Activated CD4-positive, alpha-beta T cell treated with anti-CD3 and anti-CD28 coated beads, Interleukin-2, amount 50 U/mL, for 4 hours (primary cell): ENCODE results near the gene GYPC.

Experiments
- DNase-seq, 2 experiments: peaks; one replicate each; pipeline ENCODE4 v3.0.0-alpha.2; 2020

The GYPC gene

DNA sequence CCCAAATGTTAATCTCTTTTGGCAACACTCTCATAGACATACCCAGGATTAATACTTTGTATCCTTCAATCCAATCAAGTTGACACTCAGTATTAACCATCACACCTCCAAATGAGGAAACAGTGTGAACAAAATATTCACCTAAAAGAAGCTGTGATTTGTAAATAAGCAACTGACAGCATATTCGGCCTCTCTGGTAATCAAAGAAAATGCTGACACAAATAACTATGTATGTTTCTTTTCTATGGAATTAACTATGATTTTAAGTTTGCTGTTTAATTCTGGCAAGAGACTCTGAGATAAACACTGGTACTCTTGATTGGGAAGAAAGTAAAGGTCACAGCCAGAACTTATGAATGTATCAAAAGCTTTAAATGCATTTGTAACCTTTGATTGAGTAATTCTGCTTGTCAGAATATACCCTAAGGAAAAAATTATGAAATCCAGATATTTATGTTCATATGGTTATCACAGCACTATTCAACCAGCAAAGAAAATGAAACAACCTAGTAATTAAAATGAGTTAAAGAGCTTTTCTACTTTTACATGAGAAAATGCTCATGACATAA, 3.6 kb upstream of the GYPC start:
- no peak for DNase-seq

DNA sequence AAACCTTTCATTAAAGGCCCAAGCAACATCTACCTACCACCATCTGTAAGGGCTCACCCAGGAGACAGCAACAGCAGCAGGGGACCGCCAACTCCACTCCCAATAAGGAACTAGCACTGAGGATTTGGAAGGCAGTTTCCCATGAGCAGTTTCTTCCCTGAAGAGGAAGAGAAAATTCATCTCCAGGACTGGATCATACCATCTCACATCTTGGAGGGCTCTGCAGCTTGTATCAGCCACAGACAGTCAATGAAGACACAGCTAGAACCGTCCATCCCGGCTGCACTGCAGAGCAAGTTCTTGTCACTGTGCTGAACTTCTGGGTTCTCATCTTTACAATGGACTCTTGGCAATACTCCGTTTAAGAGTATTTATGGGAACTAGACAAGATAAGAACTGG, 2.8 kb upstream of the GYPC start:
- DNase-seq: no peak

DNA sequence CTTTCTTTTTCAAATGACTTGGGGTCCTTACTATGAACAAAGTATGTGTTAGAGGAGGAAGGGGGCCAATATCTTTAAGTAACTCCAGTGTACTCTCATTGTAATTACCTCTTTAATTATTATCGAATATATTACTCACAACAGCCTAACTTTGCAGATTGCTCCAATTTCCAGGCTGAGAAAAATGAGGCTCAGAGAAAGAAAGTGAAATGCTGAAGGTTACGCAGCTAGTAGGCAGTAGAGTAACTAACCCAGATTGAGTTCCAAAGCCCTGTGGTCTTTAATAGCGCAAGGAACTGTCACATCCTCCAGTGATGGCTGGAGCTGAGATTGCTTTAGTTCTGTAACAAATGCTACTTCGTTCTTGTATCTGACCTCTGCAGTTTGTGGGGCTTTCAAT, 2.2 kb upstream of the GYPC start:
- no peak for DNase-seq

DNA sequence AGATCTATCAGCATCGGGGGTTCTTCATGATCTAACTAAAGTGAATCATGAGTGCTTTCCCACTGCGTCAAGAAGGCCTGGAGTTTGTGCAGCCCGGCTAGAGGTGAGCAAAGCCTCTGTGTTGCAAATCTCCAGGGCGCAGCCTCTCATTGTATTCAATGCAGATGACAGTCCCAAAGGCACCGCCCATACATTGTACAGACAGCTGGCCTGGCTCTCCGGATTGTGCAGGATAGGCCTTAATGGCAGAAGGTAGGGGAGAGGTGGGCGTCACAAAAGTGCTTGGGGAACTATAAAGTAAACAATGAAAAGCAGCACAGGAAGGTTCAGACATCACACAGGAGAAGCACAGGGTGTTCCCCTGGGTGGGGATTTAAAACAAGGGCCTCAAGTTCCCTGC, 907 bp upstream of the GYPC start:
- DNase-seq: no peak

DNA sequence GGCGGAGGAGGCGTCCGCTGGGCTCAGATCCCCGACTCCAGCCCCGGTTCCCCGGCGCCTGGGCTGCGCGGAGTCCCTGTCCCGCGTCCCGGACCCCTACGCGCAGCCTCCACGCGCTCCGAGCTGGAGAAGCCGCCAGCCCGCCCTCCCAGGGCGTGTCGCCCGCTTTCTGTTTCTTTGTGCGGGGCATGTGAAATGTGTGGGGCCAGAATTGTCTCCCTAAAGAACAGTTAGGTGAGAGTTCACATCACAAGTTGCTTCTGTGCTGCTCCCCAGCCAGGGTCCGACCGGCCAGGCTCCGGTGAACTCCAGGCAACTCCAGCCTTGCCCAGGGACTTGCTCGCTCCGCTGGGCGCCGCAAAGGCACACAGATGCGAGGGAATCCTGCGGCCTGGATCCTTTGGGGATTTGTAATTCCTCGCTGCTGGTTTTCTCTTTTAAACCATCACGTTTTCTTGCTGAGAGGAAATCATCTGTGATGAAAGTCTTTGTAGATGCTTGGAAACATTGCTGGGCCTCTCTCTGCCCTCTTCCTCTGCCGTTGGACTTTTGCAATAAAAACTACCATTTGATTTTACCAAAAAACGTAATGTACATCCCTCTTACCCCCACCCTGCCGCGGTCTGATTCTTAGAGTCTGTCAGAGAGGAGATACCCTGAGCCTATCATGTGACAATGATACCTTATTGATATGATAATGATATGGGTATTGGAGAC, 631 bp downstream of the GYPC start:
- peak; percentile 33 to 35 for DNase-seq

DNA sequence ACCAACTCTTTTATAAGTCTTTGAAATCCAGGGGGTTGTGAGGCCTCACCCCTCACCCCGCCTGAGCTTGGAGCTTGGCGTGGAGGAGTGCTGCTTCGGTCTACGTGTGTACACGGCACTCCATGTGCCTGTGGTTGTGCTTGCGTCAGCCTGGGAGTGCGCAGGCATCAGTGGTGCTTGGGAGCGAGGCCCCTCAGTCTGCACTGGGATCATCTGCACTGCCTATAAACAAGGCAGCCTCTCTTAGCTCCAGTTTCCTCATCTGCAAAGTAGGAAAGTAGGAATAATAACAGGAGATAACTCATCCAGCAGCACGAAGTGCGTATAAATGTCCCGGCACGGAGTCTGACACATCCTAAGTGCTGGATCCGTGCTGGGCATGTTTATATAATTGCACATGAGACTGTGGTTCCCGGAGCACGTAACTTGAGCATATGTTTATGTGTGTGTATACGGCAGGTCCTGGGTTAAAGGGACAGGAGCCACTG, 1.2 kb downstream of the GYPC start:
- no peak for DNase-seq

DNA sequence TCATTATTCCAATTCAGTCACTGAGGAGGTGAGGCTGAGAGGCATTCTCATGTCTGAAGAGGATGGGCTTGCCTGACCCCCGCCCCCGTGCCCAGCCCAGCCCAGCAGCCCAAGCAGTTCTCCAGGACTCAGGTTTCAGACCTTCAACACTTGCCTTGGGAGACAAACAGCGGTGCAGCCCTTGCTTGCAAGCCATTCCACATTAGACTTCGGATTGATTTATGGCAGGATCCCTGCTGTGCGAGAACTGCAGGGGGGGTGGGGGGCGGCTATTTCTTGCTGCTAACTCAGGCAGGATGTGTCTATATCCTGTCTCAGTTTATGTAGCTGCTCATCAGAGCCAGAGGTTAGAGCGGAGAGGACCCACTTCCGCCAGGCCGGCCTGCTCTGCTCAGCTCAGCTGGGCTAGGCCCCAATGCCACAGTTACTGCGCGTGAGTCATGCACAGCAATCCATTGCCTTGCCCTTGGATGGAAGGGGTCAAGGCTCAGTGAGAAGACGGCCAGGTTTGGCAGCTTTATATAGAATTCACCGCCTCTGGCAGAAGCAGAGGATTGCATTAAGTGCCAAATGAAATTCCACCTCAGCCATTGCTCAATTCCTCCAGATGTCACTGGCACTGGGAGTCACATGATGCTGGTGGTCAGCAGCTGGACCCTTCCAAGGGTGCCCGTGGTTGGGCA, 1.8 kb downstream of the GYPC start:
- DNase-seq: peak; percentile 41 to 46

DNA sequence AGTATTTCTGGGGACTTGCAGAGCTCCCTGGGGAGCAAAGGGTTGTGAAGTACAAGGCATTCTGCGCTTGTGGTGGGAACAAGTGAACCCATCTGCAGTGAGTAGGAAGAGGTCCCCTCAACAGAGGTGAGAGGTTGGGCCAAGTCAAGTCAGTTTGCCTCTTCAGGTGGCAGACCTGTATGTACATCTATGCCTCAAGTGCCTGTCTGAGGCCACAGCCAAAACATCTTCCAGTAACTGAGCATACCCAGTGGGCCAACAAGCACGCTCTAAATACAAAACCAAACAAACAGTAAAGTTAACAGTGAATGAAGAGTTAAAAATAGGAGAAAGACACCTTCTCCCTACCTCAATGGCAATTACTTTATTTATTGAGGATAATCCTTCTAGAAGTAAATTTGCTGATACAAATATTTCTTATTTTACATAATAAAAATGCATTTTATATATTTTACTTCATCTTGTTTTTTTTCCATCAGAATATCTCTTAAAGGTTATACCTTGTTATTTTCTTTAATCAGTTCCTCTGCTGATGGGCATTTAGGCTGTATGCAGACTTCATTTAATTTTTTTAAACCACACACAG, 2.5 kb downstream of the GYPC start:
- no peak for DNase-seq

DNA sequence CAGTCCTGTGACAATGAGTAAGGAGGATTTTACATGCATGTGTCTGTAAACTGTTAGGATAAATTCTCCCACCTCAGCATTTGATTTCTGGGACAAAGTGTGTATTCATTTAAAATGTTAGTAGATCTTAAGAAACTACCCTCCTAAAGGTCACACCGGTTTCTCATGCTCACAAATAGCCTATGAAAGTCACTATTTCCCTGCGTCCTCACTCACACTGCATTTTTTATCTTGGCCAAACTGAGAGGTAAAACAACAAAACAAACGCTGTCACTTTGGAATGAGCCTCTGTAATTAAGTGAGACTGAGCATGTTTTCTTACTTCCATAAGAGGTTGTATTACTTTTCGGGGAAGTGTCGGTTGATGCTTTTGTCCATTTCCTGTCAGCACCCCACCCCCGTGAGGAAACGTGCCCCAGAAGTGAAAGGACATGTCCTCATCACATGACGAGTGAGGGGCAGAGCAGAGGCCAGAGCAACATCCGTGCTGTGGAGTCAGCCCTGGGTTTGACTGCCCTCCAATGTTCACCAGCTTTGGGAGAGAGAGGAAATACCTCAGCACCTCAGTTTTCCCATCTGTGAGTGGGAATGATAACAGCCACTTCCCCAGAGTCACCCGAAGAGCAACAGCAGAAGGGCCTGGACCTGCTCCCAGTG, 3.1 kb downstream of the GYPC start:
- peak; percentile 27 to 32 for DNase-seq

DNA sequence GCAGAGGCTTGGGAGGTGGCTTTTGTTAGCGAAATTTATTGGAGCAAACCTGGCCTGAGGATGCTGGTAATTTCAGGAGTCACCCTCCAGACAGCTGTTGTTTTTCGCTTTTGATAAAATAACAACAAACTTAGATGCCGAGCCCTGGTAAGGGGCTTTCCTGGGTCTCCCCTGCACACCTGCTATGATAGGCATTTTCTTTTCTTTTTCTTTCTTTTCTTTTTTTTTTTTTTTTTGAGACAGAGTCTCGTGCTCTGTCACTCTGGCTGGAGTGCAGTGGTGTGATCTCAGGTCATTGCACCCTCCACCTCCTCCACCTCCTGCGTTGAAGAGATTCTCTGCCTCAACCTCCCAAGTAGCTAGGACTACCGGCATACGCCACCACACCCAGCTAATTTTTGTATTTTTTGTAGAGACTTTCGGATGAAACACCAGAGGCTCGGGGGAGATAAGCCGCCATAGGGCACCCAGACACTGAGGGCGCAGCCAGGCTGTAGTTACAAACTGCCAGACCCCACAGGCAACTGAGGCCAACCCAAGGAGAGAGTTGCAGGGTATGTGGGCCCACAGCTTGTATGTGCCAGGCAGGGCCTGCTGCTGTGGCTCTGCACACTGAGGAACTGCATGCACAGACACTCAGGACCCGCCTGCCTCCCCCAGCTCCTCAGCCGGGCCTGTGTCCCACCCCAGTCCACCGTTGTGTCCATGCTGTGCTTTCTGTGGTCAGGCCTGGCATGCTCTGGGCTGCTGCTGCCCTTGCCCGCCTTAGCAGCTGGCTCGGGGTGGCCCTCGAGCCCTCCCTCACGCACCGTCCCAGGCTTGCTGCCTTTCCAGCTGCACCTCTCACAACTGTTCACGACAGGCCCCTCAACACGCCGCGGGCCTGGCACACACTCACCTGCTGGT, 3.9 kb downstream of the GYPC start:
- DNase-seq: no peak

DNA sequence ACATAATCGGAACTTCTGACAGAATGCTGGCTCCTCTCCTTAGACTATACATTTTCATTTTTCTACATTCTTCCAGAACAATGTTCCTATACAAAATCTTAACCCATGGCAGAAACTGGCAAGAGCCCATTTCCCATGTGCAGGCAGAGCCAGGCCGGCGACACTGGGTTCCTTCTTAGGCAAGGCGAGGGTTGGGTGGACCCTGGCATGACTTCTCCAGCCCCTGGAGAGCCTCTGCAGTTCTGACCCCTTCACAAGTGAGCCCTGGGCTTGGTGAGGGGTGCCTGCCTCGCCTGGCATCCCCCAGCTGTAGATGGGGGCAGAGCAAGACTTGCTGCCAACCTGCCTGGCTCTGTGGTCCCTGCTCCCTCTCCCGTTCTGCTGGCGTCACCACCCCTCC, 5.0 kb downstream of the GYPC start:
- DNase-seq: no peak

DNA sequence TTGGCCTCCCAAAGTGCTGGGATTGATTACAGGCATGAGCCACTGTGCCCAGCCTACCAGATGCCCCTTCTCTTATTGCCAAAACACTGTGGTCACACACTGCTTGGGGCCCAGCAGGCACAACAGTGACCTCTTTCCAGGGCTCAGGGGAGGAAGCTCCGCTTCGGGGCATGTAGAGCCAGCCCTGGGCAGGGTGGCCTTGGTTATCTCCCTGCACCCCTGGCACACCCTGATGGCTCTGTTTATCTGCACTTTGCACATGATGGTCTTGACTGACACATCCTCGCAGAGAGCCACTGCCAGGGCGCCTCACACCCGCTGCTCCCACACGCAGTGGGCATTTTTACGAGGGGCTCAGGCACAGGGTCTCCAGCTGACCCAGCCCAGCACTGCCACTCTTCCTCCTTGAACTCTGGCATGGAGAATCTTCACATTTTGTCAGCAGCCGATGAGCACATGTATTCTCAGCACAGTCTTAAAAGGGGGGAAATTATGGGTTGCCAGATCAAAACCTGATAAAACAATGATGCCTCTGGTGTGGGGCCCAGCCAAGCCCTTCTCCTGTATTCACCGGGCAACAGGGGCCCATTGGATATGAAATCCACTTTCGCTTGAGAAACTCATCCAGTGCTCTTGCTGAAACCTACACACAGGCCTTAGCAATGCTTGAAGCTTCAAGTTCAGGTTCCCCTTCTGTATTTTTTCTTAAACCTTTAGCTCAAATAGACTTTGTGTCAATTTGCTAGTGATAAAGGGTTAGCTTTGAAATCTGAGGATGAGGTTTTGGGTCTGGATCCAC, 5.9 kb downstream of the GYPC start:
- DNase-seq: no peak

DNA sequence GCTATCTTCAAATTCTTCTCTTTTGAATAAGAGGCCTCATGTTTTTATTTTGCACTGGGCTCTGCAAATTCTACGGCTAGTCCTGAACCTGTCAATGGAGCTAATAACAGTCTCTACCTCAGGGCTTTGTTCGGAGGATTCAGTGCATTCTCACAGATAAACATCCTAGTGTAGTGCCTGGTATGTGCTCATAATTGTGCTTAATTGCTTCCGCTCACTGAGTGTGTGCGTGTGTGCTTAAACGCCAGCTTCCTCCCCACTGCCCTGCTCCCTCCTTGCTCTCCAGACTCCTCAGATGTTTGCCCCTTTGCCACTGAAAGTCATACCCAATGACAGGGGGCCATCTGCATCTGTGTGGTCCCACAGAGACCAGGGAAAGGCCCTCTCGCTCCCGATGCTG, 6.7 kb downstream of the GYPC start:
- DNase-seq: no peak

DNA sequence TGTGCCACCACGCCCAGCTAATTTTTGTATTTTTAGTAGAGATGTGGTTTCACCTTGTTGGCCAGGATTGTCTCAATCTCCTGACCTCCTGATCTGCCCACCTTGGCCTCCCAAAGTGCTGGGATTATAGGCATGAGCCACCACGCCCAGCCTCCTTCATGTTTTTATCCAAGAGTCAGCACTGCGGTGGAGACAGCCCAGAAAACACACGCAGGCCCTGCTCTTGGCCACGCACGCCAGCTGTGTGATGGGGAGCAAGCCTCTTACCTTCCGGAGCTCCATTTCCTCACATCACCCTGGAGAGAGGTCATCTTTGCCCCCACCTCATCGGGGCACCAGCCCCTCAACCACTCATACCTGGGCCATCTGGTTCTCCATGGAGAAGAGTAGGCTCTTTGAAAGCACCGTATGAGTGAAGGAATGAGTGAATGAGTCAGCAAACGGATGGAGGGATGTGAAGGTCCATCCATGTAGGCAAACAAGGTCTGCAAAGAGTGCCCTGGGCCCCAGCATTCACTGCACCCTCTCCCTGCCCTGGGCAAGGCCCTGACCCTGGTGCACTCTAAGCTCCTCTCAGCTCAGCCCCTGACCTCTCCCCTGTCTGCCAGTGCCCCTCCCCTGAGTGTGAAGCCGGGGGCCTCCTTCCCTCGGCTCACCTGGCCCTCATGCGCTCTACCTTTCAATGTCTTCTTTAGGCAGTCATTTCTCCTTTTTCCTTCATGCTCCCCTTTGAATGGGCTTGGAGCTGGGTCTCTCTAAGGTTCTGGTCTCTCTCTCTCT, 7.4 kb downstream of the GYPC start:
- no peak for DNase-seq

DNA sequence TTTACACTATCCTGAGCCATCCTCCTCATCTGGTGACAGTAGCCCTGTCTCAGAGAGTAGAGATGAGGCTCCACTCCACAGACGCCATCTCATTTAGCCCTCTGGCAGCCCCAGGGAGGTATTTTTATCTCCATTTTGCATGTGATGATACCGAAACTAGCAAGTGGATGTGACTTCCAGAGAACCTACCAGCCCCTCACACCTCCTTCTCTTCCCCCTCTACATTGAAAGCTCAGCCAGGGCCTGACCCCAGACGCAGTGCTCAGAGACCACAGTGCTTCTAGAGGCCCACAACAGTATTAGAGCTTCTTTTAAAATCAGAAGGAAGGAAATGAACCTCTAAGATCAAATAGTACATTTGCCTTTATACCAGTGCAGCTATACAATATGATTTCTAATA, 8.3 kb downstream of the GYPC start:
- no peak for DNase-seq

DNA sequence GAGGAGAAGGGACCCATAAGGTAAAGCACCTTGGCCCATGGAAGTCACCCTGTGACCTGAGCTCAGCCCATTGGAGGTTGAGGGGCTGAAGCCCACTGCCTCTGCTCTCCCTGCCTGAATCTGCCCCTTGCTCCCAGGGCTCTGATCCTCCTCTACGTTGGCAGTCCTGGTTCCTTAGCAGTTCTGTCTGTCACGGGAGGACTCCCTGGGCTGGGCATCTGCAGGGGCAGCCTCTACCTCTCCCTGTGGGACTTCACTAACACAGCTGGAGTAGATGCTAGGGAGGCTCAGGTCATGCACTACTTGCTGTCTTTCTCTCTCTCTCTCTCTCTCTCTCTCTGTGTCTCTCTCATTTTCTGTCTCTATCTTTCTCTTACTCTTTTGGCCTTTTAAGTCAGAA, 8.7 kb downstream of the GYPC start:
- DNase-seq: no peak

DNA sequence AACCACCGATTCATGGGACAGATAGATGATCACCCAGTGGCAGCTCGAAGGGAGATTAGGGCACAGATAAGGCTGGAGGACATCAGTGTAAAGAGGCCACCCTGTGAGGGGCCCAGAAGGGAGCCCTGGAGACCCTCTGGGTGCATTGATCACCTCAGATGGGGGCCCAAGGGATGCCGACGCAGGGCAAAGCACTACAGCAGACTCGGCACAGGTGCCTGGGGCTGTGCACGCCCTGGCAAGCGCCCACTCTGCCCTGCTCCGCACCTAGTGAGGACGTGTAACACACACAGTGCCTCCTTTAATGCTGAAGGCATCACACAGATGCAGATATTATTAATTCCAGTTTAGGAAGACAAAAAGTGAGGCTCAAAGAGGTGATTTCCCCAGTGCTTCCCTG, 9.5 kb downstream of the GYPC start:
- no peak for DNase-seq

DNA sequence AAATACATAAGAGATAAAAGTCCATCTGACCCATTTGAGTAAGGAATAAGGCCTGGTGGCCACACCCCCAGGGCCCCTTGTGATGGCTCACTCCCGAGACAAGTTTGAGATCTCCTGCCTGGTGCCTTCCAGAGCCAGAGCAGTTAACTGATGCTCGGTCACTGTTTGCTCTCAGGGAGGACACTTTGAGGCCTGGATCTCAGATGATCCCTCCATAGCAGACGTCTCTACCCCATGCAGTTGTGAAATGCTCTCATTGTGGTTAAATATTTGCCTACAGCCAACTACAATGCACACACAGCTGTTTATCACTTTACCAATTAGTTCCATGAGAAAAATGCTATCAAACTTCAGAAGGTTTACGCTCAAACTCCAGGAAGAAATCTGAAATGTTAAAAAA, 12.3 kb downstream of the GYPC start:
- no peak for DNase-seq

DNA sequence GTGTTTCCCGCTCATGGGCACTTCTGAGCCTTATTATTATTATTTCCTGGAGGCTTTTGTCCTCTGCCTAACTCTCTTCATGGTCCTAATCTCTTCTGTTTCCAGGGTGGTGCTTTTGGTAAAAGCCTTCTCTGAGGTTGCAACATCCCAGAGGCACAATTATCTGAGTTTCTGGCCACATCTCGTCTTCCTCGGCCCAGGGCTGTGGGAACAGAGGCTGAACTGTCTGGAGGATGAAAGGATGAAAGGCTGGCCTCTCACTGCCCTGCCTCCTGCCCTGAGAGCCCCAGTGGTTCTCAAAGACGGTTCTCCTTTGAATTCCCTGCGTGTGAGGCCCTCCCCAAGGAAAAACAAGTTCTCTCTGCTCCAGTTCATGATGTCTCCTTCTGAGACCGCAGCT, 13.8 kb downstream of the GYPC start:
- DNase-seq: no peak

DNA sequence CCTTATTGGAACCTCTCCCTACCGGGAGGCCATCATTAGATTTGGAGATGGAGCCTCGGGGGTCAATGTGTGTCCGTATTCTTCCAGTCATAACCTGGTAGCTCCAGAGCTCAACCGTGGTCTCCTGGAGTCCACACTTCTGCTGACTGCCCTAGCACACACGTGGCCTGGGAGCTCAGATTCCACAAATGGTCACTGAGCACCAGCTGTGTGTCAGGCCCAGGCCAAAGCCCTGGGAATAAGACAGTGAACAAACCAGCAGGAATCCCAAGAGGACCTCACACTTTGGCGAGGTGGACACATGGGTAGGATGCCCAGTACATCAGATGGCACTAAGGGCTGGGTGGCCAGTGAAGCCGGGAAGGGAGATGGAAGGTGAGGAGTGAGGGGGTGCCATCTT, 15.5 kb downstream of the GYPC start:
- no peak for DNase-seq
